AG04449 (cell line): ENCODE data around the gene ACAD9.
A peak's percentile ranks its signal among the peaks of the same experiment; 100 is the strongest.

Experiments
- CTCF ChIA-PET: fragments of 350-600 bp; formaldehyde crosslinking; extraction: SDS; loops from one replicate; lab custom pipeline; 2021; ENCODE audit warnings: antibody characterized with exemption; lab: Yijun Ruan, JAX
- POLR2A ChIA-PET: fragments of 400-600, 350-600 bp; formaldehyde crosslinking; extraction: SDS; loops from one replicate; lab custom pipeline; 2020; ENCODE audit warnings: antibody characterized with exemption, inconsistent platforms; lab: Yijun Ruan, JAX
- DNase-seq: peaks from one replicate; pipeline ENCODE4 v3.0.0-alpha.2; 2010; ENCODE audit warnings: low read depth, low spot score
- H3K4me3 ChIP-seq: 2 replicates; pipeline ENCODE4 v1.5.1; 2011; ENCODE audit warnings: low read depth, mild to moderate bottlenecking, control low read depth, low read length
- CTCF ChIP-seq: IDR thresholded peaks from one replicate; pipeline ENCODE4 v1.5.1; 2011; ENCODE audit warnings: mild to moderate bottlenecking, moderate library complexity, low read length, control low read depth, inconsistent platforms; ENCODE audit not compliant: insufficient read depth; ENCODE audit errors: missing control alignments

The ACAD9 gene

GRCh38 chr3:128936341-128936740 is 56.9 kb downstream of the ACAD9 start:
- POLR2A ChIA-PET = no interaction called here
- H3K4me3 ChIP-seq = no peak overlapping the region
- TF ChIP-seq CTCF = no peak
- no peak for DNase-seq
- CTCF ChIA-PET = no interaction called here

- no peak overlapping the region for H3K4me3 ChIP-seq
- ChIA-PET POLR2A (no interaction called here), CTCF (interaction anchor here (0.9 kb wide), 1 partner anchor 31 kb away, joined by 3 read pairs; no protein-coding TSS in a partner anchor)
- TF ChIP-seq CTCF = no peak
- no peak for DNase-seq
These were observed 60.8 kb downstream of the ACAD9 start for GRCh38 chr3:128940252-128940651.

GRCh38 chr3:128942161-128942952 is 62.9 kb downstream of the ACAD9 start:
- TF ChIP-seq CTCF = no peak
- no peak overlapping the region for H3K4me3 ChIP-seq
- ChIA-PET POLR2A (no interaction called here), CTCF (interaction anchor here (0.6 kb wide), 1 partner anchor 28 kb away, joined by 3 read pairs; no protein-coding TSS in a partner anchor)
- DNase-seq = no peak

- H3K4me3 ChIP-seq = no peak overlapping the region
- CTCF ChIA-PET = no interaction called here
- POLR2A ChIA-PET = no interaction called here
- DNase-seq = no peak
- no peak for TF ChIP-seq CTCF
These were observed 65.8 kb downstream of the ACAD9 start for GRCh38 chr3:128945041-128945877.

- ChIA-PET CTCF (no interaction called here), POLR2A (no interaction called here)
- H3K4me3 ChIP-seq = no peak overlapping the region
- no peak for TF ChIP-seq CTCF
- DNase-seq = no peak
These were observed 66.4 kb downstream of the ACAD9 start for GRCh38 chr3:128945878-128946175.

GRCh38 chr3:128946411-128946810 is 67.0 kb downstream of the ACAD9 start:
- POLR2A ChIA-PET = no interaction called here
- no peak overlapping the region for H3K4me3 ChIP-seq
- CTCF ChIA-PET = interaction anchor here (1.4 kb wide), 1 partner anchor 25 kb away, joined by 6 read pairs; no protein-coding TSS in a partner anchor
- no peak for TF ChIP-seq CTCF
- DNase-seq = peak; percentile 7
